ENCODE results near the gene SLC22A31. TPM values are rescaled to one million over a fixed set of nuclear protein-coding genes. Genes with fewer than 3 reads are reported as not detected.
A peak's percentile ranks its signal among the peaks of the same experiment; 100 is the strongest.

The SLC22A31 gene
- total and polyA plus RNA-seq, 9 of the 15 experiments (the other 6 are each of a cell fraction or from before 2014, with no cell fraction given): 0.29 to 2.2 (median 0.47) TPM; not detected in 3

DNA sequence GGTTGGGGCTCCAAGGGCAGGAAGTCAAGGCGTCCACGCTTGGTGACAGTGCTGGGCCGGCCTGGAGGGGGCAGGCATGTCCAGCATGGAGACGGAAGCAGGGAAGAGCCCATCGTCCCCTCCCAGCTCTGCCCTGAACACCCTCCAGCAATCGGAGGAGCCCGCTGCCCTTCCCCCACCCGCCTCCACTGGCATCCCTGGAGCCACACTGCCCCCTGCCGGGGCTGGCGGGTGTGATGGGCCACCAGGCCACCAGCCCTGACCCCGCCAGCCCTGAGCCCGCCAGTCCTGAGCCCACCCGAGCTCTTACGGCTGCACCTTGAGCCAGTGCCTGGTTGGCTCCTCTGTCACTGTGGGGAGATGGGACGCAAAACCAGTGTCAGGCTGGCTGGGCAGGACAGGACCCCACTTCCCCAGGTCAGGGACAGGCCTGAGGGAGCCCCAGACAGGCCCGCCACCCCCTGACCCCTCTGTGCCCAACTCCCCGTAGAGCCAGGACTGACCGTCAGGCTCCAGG, 32.9 kb downstream of the SLC22A31 start (continued):
- TF ChIP-seq ERF (CRISPR knock-in tag; IDR thresholded peaks at IDR 0.05) (no peak), TRIM28 (IDR thresholded peaks at IDR 0.05) (no peak), ZNF217 (CRISPR knock-in tag; IDR thresholded peaks at IDR 0.05) (no peak), GTF2A2 (tag; IDR thresholded peaks at IDR 0.05) (no peak), YBX1 (IDR thresholded peaks at IDR 0.05) (no peak), CBX8 (IDR thresholded peaks at IDR 0.05; ENCODE audit: borderline replicate concordance, extremely low read depth, low read depth, low read length, poor library complexity, severe bottlenecking) (no peak), LCOR (CRISPR knock-in tag; IDR thresholded peaks at IDR 0.05) (no peak), FOXJ2 (tag; IDR thresholded peaks at IDR 0.05) (no peak), SP2 (IDR thresholded peaks at IDR 0.05; ENCODE audit: extremely low read depth, low read depth, low read length, poor library complexity, severe bottlenecking) (no peak), ZC3H4 (CRISPR knock-in tag; IDR thresholded peaks at IDR 0.05; ENCODE audit: borderline replicate concordance) (no peak), GABPA (tag; conservative IDR thresholded peaks at IDR 0.05; ENCODE audit: low read depth) (peak; percentile 56; the same call in 1 of the 2 replicates), RBM39 (optimal IDR thresholded peaks at IDR 0.05; ENCODE audit: low read depth, low read length) (no peak), ESRRA (IDR thresholded peaks at IDR 0.05; ENCODE audit: borderline replicate concordance, low read depth) (peak; percentile 67; the same call in 1 of the 2 replicates), KAT7 (CRISPR knock-in tag; IDR thresholded peaks at IDR 0.05; ENCODE audit: borderline replicate concordance) (peak; percentile 37; the same call in 1 of the 2 replicates), GABPB2 (CRISPR knock-in tag; conservative IDR thresholded peaks at IDR 0.05) (no peak), TCF7 (IDR thresholded peaks at IDR 0.05; ENCODE audit: borderline replicate concordance) (peak; percentile 41; the same call in 1 of the 2 replicates), SMAD2 (IDR thresholded peaks at IDR 0.05; ENCODE audit: low read depth, low read length) (no peak), ZNF24 (IDR thresholded peaks at IDR 0.05) (no peak), PHB2 (IDR thresholded peaks at IDR 0.05; ENCODE audit: low read depth) (no peak)
- TF ChIP-seq, protein P1, sequence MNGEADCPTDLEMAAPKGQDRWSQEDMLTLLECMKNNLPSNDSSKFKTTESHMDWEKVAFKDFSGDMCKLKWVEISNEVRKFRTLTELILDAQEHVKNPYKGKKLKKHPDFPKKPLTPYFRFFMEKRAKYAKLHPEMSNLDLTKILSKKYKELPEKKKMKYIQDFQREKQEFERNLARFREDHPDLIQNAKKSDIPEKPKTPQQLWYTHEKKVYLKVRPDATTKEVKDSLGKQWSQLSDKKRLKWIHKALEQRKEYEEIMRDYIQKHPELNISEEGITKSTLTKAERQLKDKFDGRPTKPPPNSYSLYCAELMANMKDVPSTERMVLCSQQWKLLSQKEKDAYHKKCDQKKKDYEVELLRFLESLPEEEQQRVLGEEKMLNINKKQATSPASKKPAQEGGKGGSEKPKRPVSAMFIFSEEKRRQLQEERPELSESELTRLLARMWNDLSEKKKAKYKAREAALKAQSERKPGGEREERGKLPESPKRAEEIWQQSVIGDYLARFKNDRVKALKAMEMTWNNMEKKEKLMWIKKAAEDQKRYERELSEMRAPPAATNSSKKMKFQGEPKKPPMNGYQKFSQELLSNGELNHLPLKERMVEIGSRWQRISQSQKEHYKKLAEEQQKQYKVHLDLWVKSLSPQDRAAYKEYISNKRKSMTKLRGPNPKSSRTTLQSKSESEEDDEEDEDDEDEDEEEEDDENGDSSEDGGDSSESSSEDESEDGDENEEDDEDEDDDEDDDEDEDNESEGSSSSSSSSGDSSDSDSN (IDR thresholded peaks at IDR 0.05; ENCODE audit: borderline replicate concordance in 1 of 2, low read depth in 2 of 2, low read length in 2 of 2): no peak
- TF ChIP-seq, protein P2, sequence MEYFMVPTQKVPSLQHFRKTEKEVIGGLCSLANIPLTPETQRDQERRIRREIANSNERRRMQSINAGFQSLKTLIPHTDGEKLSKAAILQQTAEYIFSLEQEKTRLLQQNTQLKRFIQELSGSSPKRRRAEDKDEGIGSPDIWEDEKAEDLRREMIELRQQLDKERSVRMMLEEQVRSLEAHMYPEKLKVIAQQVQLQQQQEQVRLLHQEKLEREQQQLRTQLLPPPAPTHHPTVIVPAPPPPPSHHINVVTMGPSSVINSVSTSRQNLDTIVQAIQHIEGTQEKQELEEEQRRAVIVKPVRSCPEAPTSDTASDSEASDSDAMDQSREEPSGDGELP (CRISPR knock-in tag; IDR thresholded peaks at IDR 0.05; ENCODE audit: borderline replicate concordance): peak; percentile 84
- TF ChIP-seq, protein P3, sequence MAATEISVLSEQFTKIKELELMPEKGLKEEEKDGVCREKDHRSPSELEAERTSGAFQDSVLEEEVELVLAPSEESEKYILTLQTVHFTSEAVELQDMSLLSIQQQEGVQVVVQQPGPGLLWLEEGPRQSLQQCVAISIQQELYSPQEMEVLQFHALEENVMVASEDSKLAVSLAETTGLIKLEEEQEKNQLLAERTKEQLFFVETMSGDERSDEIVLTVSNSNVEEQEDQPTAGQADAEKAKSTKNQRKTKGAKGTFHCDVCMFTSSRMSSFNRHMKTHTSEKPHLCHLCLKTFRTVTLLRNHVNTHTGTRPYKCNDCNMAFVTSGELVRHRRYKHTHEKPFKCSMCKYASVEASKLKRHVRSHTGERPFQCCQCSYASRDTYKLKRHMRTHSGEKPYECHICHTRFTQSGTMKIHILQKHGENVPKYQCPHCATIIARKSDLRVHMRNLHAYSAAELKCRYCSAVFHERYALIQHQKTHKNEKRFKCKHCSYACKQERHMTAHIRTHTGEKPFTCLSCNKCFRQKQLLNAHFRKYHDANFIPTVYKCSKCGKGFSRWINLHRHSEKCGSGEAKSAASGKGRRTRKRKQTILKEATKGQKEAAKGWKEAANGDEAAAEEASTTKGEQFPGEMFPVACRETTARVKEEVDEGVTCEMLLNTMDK (IDR thresholded peaks at IDR 0.05; ENCODE audit: borderline replicate concordance, insufficient read depth, low read depth, low read length, poor library complexity, severe bottlenecking): peak; percentile 56
